ENCODE data around the gene PTPRD. TPM values are rescaled to one million over a fixed set of nuclear protein-coding genes. Genes with fewer than 3 reads are reported as not detected.

The PTPRD gene
- total RNA-seq, 1 experiment from 2014 or later = 32.5 TPM

- no peak overlapping the region for H3K4me3 Mint-ChIP-seq
- Histone ChIP-seq H3K4me2 (ENCODE audit: insufficient read depth, insufficient read length, low read length) (no peak overlapping the region), H2BK20ac (ENCODE audit: low read depth, low read length, poor library complexity, severe bottlenecking) (no peak overlapping the region), H3K9ac (ENCODE audit: extremely low read depth, insufficient read length, low read length) (no peak overlapping the region), H3K9me3 (ENCODE audit: control insufficient read depth, low read depth, low read length) (no peaks in the 10 kb centered on the region), H2BK15ac (ENCODE audit: low read depth, low read length) (no peak overlapping the region), H3K27ac (ENCODE audit: insufficient read length, low read depth, low read length) (no peak overlapping the region), H2BK12ac (ENCODE audit: insufficient read length, low read depth, low read length) (no peak overlapping the region), H3K79me1 (ENCODE audit: insufficient read depth, low read depth, low read length, poor library complexity, severe bottlenecking) (no peaks in the 10 kb centered on the region), H2AFZ (ENCODE audit: low read length) (no peak overlapping the region), H3K23me2 (ENCODE audit: insufficient read length, low read depth, low read length, poor library complexity, severe bottlenecking) (no peaks in the 10 kb centered on the region), H3K14ac (ENCODE audit: insufficient read depth, low read length) (no peak overlapping the region), H2BK5ac (ENCODE audit: insufficient read length, low read length) (no peak overlapping the region), H4K20me1 (ENCODE audit: control insufficient read depth, insufficient read depth, insufficient read length) (no peaks in the 10 kb centered on the region), H3K56ac (ENCODE audit: insufficient read length, low read depth, low read length) (no peak overlapping the region), H3K4ac (ENCODE audit: low read depth, low read length) (no peak overlapping the region), H3K23ac (ENCODE audit: insufficient read length, low read depth, low read length) (no peak overlapping the region), H2BK120ac (ENCODE audit: low read depth, low read length, poor library complexity, severe bottlenecking) (no peak overlapping the region), H4K5ac (ENCODE audit: insufficient read length, low read depth, low read length) (no peak overlapping the region), H2AK5ac (ENCODE audit: insufficient read length, low read length) (no peak overlapping the region), H3T11ph (ENCODE audit: low read length) (no peak overlapping the region), H3K79me2 (ENCODE audit: insufficient read depth, low read length) (no peaks in the 10 kb centered on the region), H4K8ac (replicated peaks; ENCODE audit: insufficient read length, low read depth, low read length) (no peak overlapping the region), H3K18ac (ENCODE audit: insufficient read length, low read depth, low read length) (no peak overlapping the region), H4K91ac (ENCODE audit: insufficient read length, low read depth, low read length) (no peak overlapping the region), H3K27me3 (ENCODE audit: insufficient read depth, low read length) (no peaks in the 10 kb centered on the region), H3K4me1 (ENCODE audit: insufficient read depth, low read length) (peaks cover 4% of the 10 kb centered on the region; the same call in 1 of the 2 replicates)
- no peaks in the 10 kb centered on the region for H3K9me3 Mint-ChIP-seq
- H3K36me3 Mint-ChIP-seq (ENCODE audit: insufficient read depth in 1 of 3, low read depth in 3 of 3) = no peaks in the 10 kb centered on the region
- no CpG with 5 or more reads among the region's 2 CpGs for WGBS (ENCODE audit: extremely low coverage, insufficient read length, low lambda C conversion rate)
- TF ChIP-seq CTCF (conservative IDR thresholded peaks at IDR 0.05) = no peak
- H3K4me1 Mint-ChIP-seq = peaks cover 14 to 19% of the 10 kb centered on the region in 2 experiments
- H3K27ac Mint-ChIP-seq = peak overlapping the region; percentile 49 to 96 (median 74); a peak in 5 of 7 replicates
- DNase-seq = no peak
- H3K27me3 Mint-ChIP-seq (ENCODE audit: low read depth) = no peaks in the 10 kb centered on the region
Measured at GRCh38 chr9:9631284-9631683, 981.5 kb downstream of the PTPRD start.

Data from H9 (cell line).